Activated CD8-positive, alpha-beta memory T cell treated with anti-CD3 and anti-CD28 coated beads, Interleukin-2, amount 50 U/mL, for 4 hours (primary cell): ENCODE data around the gene EDDM3A.
"Not testable (repeated sequence)": the region's sequence is repeated elsewhere in the genome, so short reads cannot be mapped to it uniquely, and the experiment has no call there.

Experiments
- DNase-seq: peaks from one replicate; pipeline ENCODE4 v3.0.0-alpha.2; 2020

The EDDM3A gene

DNA sequence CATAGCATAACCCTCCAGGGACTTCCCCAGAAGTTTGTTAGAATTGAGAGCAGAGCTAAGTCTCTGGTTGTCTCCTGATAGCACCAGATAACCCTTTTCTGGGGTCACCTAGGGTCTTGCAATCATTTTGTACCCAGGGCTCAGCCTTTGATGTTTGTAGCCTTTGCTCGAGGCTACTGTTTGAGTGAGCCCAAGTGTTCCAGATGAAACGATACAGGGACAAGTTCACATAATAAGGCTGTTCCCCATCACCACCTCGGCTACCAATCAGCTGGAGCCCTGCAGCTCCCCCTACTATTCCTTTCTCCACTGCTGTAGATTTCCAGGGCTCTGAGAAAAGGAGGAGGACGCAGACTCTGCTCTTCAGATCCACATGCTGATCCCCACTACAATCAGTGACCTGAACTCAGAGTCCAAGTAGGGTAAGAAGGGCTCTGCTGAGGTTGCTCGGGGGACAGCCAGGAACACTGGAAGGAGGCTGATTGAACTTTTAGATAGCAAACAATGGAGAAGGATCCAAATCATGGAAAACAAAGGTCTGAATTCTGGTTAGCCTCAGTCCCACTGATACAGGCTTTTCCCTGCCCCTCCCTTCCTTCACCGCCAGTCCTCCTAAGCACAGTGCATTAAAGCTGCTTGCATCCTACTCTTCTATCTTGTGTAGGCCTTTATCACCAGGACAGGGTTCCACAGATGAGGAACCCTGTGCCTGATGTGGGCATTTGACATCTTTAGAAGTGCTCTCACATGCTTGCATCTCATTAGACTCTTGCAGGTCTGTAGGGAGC, at the start of gene EDDM3A:
Gene EDDM3A (plus strand): TSS at position 317 of the 788 bp plus-strand sequence. CDS start 1,694 bp downstream, outside the sequence.
- DNase-seq, result no peak

DNA sequence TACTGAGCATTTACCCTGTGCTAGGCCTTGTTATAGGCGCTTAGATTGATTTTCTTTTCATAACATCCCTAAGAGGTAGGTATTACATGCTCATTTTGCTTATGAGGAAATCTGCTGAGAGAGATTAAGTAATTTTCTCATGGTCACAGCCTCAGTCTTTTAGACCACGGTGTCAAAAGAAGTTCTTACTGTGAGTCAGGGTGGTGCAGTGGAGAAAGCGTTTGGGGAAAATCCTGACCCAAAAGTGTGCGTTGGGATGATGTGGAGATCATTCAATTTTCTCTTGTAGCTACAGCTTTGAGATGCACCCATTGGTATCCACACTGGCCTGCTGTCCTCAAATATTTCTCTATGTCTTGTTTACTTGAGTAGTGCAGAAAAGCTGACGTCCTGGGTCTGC, 48.9 kb upstream of the EDDM3A start:
- no peak for DNase-seq

GRCh38 chr14:20697273-20698017, 48.2 kb upstream of the EDDM3A start:
- DNase-seq, result peak; percentile 61

GRCh38 chr14:20698018-20698329, 47.7 kb upstream of the EDDM3A start:
- no peak for DNase-seq

GRCh38 chr14:20698934-20699333, 46.8 kb upstream of the EDDM3A start:
- no peak for DNase-seq

- no peak for DNase-seq
These were observed 45.8 kb upstream of the EDDM3A start for GRCh38 chr14:20699931-20700330.

- DNase-seq, result not testable (repeated sequence)
These were observed 44.7 kb upstream of the EDDM3A start for GRCh38 chr14:20700965-20701364.

GRCh38 chr14:20706657-20707355, 38.9 kb upstream of the EDDM3A start:
- no peak for DNase-seq

DNA sequence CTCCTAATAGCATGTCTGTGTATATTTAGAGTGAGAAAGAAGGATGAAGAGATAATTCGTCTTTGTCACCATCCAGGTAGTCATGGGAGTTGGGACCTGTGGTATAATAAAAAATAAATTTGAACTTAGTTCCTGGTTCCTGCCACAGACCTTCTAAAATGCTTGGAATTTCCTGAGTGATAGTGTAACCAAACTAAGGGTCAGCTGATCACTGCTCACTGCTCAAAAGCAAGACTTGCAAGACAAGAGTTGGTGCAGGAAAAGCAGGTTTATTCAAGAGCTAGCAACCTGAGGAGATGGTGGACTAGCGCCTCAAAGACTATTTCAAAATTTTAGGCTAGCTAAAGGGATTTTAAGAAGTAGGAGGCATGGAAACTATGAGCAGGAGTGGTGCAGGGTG, 38.1 kb upstream of the EDDM3A start:
- no peak for DNase-seq

GRCh38 chr14:20711261-20711660, 34.4 kb upstream of the EDDM3A start:
- no peak for DNase-seq

DNA sequence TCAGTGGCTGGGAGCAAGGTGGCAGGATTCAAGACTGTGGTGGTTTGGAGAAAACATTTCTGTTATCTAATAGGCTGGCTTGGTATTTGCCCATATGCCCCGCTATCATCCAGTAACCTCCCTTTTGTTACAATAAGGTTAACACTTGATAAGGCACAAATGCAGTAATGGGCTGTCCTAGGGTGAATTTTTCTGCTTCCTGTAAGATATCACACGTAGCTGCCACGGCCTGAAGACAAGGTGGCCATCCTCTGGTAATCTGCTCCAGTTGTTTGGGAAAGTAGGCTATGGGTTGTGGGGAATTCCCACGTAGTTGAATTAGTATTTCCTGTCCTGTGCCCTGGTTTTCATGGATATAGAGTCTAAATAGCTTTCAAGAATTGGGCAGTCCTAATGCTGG, 34.0 kb upstream of the EDDM3A start:
- DNase-seq, result no peak

- DNase-seq, result no peak
These were observed 32.8 kb upstream of the EDDM3A start for GRCh38 chr14:20712904-20713303.

GRCh38 chr14:20714593-20715250, 31.0 kb upstream of the EDDM3A start:
- no peak for DNase-seq

GRCh38 chr14:20719777-20720176, 25.9 kb upstream of the EDDM3A start:
- no peak for DNase-seq

GRCh38 chr14:20720741-20721140, 24.9 kb upstream of the EDDM3A start:
- no peak for DNase-seq

DNA sequence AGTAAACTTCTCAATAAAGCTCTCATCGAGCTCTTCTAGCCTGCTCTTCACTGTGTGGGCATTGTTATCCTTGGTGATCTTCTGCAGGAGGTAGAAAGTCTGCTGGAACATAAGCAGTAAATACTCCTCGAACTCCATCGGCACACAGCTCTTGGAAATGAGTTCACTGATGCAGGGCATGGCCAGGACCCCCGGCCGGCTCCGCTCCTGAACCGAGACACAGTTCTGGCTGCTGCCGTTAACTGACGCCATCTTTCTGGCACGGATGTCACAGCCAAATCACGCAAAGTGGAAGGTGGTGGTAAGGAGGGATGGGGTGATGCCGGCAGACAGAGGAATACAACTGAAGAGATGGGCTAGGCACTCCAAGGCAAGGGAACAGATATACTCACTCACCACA, 23.7 kb upstream of the EDDM3A start:
- DNase-seq, result no peak

GRCh38 chr14:20723488-20723887, 22.2 kb upstream of the EDDM3A start:
- no peak for DNase-seq

DNA sequence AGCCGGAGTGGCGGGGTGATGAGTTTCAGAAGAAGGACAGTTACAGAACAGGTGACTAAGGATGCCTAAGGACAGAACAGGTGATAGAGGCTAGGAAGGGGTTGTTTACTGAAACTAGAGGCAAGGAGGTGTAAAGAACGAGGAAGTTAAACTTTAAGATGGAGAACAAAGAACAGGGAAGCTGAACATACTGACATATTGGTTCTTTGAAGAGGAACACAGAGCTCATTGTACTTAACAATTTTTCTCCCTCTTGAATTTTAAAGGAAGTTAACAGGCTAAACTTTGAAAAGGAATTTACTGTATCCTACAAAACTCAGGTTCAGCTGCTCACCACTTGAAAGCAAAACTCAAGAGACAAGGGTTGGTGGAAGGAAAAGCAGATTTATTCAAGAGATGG, 19.6 kb upstream of the EDDM3A start:
- DNase-seq, result not testable (repeated sequence)

GRCh38 chr14:20726531-20726930, 19.2 kb upstream of the EDDM3A start:
- no peak for DNase-seq

DNA sequence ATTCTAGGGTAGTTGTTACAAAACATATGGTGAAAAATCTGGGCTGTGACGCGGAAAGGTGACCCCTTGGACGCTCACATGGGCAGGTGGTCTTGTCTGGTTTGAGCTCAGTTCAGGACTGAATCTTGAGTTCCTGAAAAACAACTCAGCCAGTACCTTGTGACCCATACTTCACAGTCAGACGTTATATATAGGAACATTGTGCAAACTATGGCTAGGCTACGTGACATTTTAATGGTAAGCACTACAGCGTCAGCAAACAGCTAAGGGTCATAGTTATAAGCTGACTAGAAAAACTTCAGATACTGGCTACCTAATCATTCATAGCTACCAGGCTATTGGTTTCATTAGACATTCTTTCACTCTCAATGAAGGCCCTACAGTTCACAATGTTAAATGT, 14.8 kb upstream of the EDDM3A start:
- no peak for DNase-seq

DNA sequence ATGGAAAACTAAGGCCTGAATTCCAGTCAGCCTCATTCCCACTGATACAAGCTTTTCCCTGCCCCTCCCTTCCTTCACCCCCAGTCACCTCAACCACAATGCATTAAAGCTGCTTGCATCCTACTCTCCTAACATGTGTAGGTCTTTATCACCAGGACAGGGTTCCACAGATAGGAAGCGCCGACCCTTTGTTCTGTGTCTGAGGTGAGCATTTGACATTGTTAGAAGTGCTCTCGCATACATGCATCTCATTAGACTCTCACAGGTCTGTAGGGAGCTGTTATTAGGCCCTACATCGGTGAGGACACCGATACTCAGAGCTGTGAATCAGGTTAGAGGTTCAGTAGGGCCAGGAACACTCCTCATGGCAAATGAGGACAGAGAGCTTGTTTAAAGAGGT, 13.2 kb upstream of the EDDM3A start:
- DNase-seq, result no peak

GRCh38 chr14:20732979-20733635, 12.6 kb upstream of the EDDM3A start:
- no peak for DNase-seq
